ENCODE results near the gene NOG. TPM values are rescaled to one million over a fixed set of nuclear protein-coding genes. Genes with fewer than 3 reads are reported as not detected.

NOG gene
- total RNA-seq, 1 experiment from 2014 or later, result 0.15 TPM

DNA sequence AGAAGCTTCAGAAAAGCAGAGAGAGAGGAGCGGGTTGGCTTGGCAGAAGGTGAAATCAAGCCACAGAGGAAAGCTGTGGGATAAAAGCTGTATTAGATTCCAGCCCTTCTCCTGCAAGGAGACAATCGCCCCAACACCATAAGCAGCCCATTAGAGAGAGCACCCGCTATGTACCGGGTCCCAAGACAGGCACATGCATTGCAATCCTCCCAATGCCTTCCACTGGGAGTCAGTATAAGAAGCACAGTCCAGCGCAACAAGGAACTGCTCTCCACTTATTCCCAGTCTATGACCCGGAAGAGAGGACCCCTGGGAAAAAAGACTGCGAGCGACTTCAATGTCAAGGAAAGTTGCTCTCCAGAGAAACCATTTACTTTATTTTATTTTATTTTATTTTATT lies 43.8 kb downstream of the NOG start:
- TF ChIP-seq EZH2 (IDR thresholded peaks at IDR 0.05; ENCODE audit: borderline replicate concordance, low read depth, low read length, poor library complexity, severe bottlenecking) (no peak), CTCF (conservative IDR thresholded peaks at IDR 0.05; ENCODE audit: low read depth, low read length) (no peak)
- no peak for DNase-seq (ENCODE audit: low spot score)
- intact Hi-C loops (cut with micrococcal nuclease; ENCODE audit: unreplicated experiment), result no loop called here
- Histone ChIP-seq H3K9me3 (ENCODE audit: low read depth, low read length, poor library complexity, severe bottlenecking) (no peaks in the 10 kb centered on the region), H3K36me3 (ENCODE audit: insufficient read depth, low read length, poor library complexity, severe bottlenecking) (no peaks in the 10 kb centered on the region), H3K4me1 (ENCODE audit: insufficient read depth, low read length, poor library complexity, severe bottlenecking) (no peaks in the 10 kb centered on the region), H3K27me3 (replicated peaks; ENCODE audit: insufficient read depth, low read depth, low read length, poor library complexity) (peaks cover 25% of the 10 kb centered on the region), H3K4me3 (ENCODE audit: low read depth, low read length, poor library complexity, severe bottlenecking) (no peak overlapping the region), H3K27ac (ENCODE audit: low read depth, low read length, poor library complexity, severe bottlenecking) (no peak overlapping the region)
- POLR2A ChIA-PET (ENCODE audit: low non-redundant PET), result no interaction called here
- BruUV-seq (replicated peaks), result no TSS peak
- CTCF ChIA-PET, result no interaction called here

DNA sequence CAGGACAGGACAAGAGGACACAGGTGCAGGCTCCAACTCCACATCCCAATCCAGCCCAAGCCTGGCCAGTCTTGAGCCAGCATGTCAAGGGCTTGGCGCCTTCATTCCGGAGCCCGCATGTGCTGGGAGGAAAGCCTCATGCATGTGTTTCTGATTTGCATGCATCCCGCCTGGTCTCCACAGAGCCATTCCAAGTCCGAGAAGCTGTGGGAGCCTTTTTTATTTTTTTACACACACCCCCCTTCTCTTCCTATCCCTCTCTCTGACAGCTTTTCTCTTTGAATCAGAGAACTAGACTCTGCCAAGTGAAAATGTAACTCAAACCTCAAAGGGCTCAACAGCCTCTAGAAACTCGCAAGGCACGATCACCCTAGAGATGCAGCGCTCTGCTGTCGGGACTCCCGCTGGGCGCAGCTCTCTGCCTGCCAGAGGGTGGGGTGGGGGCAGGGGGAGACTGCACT lies 45.1 kb downstream of the NOG start:
- Histone ChIP-seq H3K4me1 (ENCODE audit: insufficient read depth, low read length, poor library complexity, severe bottlenecking) (no peaks in the 10 kb centered on the region), H3K36me3 (ENCODE audit: insufficient read depth, low read length, poor library complexity, severe bottlenecking) (no peaks in the 10 kb centered on the region), H3K27ac (ENCODE audit: low read depth, low read length, poor library complexity, severe bottlenecking) (no peak overlapping the region), H3K4me3 (ENCODE audit: low read depth, low read length, poor library complexity, severe bottlenecking) (no peak overlapping the region), H3K27me3 (replicated peaks; ENCODE audit: insufficient read depth, low read depth, low read length, poor library complexity) (peaks cover 25% of the 10 kb centered on the region), H3K9me3 (ENCODE audit: low read depth, low read length, poor library complexity, severe bottlenecking) (no peaks in the 10 kb centered on the region)
- POLR2A ChIA-PET (ENCODE audit: low non-redundant PET), result no interaction called here
- DNase-seq (ENCODE audit: low spot score), result peak; percentile 36
- no TSS peak for BruUV-seq (replicated peaks)
- intact Hi-C loops (cut with micrococcal nuclease; ENCODE audit: unreplicated experiment), result no loop called here
- CTCF ChIA-PET, result interaction anchor here (0.6 kb wide), 1 partner anchor 44 kb away, joined by 3 read pairs; no protein-coding TSS in a partner anchor
- TF ChIP-seq EZH2 (IDR thresholded peaks at IDR 0.05; ENCODE audit: borderline replicate concordance, low read depth, low read length, poor library complexity, severe bottlenecking) (no peak), CTCF (conservative IDR thresholded peaks at IDR 0.05; ENCODE audit: low read depth, low read length) (no peak)

DNA sequence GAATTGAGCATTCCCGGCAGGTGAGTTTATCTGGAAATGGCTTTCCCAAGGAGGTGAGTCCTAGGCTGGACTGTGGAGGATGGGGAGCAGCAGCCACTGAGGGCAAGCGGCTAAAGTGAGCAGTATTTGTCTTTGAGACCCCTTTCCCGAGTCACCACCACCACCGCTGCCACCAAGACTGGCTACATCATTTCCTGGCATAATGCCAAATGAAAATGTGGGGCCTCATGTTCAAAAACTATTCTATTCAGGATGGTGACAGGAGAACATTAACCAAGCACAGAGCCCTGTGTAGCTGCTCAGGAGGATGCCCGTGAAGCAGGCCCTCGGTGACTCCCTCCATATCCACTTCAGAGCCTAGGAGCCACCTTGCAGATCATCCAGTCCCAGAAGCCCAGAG lies 46.0 kb downstream of the NOG start:
- no peak overlapping the region for H3K27ac ChIP-seq (ENCODE audit: low read depth, low read length, poor library complexity, severe bottlenecking)
- no TSS peak for BruUV-seq (replicated peaks)
- TF ChIP-seq CTCF (conservative IDR thresholded peaks at IDR 0.05; ENCODE audit: low read depth, low read length) (no peak), EZH2 (IDR thresholded peaks at IDR 0.05; ENCODE audit: borderline replicate concordance, low read depth, low read length, poor library complexity, severe bottlenecking) (no peak)
- ChIA-PET CTCF (no interaction called here), POLR2A (ENCODE audit: low non-redundant PET) (no interaction called here)
- H3K36me3 ChIP-seq (ENCODE audit: insufficient read depth, low read length, poor library complexity, severe bottlenecking), result no peaks in the 10 kb centered on the region
- peak; percentile 6 for DNase-seq (ENCODE audit: low spot score)
- H3K27me3 ChIP-seq (replicated peaks; ENCODE audit: insufficient read depth, low read depth, low read length, poor library complexity), result peaks cover 25% of the 10 kb centered on the region
- intact Hi-C loops (cut with micrococcal nuclease; ENCODE audit: unreplicated experiment), result no loop called here
- H3K4me3 ChIP-seq (ENCODE audit: low read depth, low read length, poor library complexity, severe bottlenecking), result no peak overlapping the region
- no peaks in the 10 kb centered on the region for H3K9me3 ChIP-seq (ENCODE audit: low read depth, low read length, poor library complexity, severe bottlenecking)
- H3K4me1 ChIP-seq (ENCODE audit: insufficient read depth, low read length, poor library complexity, severe bottlenecking), result no peaks in the 10 kb centered on the region

Measured in A673 (cell line).